ENCODE measurements around the gene GBP7.

- TF ChIP-seq POU6F1 (CRISPR knock-in tag; IDR thresholded peaks at IDR 0.05; ENCODE audit: borderline replicate concordance, low read depth) (no peak), CSDC2 (CRISPR knock-in tag; IDR thresholded peaks at IDR 0.05) (no peak), ZC3H10 (CRISPR knock-in tag; IDR thresholded peaks at IDR 0.05) (no peak), RARB (CRISPR knock-in tag; IDR thresholded peaks at IDR 0.05) (no peak), TSHZ2 (CRISPR knock-in tag; IDR thresholded peaks at IDR 0.05) (no peak), GLIS3 (CRISPR knock-in tag; IDR thresholded peaks at IDR 0.05) (no peak), ZNF70 (CRISPR knock-in tag; IDR thresholded peaks at IDR 0.05) (no peak), PPARA (CRISPR knock-in tag; IDR thresholded peaks at IDR 0.05; ENCODE audit: borderline replicate concordance) (no peak), PATZ1 (CRISPR knock-in tag; IDR thresholded peaks at IDR 0.05; ENCODE audit: borderline replicate concordance) (no peak), ISL1 (CRISPR knock-in tag; IDR thresholded peaks at IDR 0.05) (no peak)
Measured at GRCh38 chr1:89174491-89174890, 1.3 kb downstream of the GBP7 start.

Data from SK-N-SH treated with all-trans-retinoic acid at 6 μM for 48 hours (cell line).